Esophagus squamous epithelium (tissue), 4 donors: ENCODE results near the gene WDFY3.

ENCODE experiments used
- CTCF ChIP-seq, 6 experiments: fragments of 450-650 bp in 4 of 6; fragments of 200-600 bp in 2 of 6; sonication (generic) in 2 of 6; IDR thresholded peaks; one replicate each; pipeline ENCODE4 v1.5.1; 2016 to 2019; ENCODE audit warnings: antibody characterized with exemption in 6 of 6, mild to moderate bottlenecking in 4 of 6, moderate library complexity in 4 of 6
- POLR2A ChIP-seq, 4 donors: fragments of 450-650 bp; IDR thresholded peaks; one replicate each; pipeline ENCODE4 v1.6.1; 2017; ENCODE audit warnings: antibody characterized with exemption in 4 of 4, mild to moderate bottlenecking in 4 of 4, moderate library complexity in 3 of 4

GRCh38 chr4:84786478-84786877 is 180.0 kb downstream of the WDFY3 start:
- TF ChIP-seq CTCF (IDR thresholded peaks at IDR 0.05) (no peak), POLR2A (IDR thresholded peaks at IDR 0.05) (no peak)
